HCT116 (cell line): Measurements from ENCODE around the gene SFTPB.

ENCODE experiments used
- EZH2 ChIP-seq: fragments of 200-600 bp; sonication (generic); IDR thresholded peaks from 2 replicates; pipeline ENCODE4 v1.6.1; 2017; ENCODE audit warnings: antibody characterized with exemption, mixed run types
- MAX ChIP-seq: IDR thresholded peaks from 2 replicates; pipeline ENCODE4 v1.6.1; 2012
- RAD21 ChIP-seq: IDR thresholded peaks from 2 replicates; pipeline ENCODE4 v1.6.1; 2012; ENCODE audit warnings: low read depth, mild to moderate bottlenecking
- REST ChIP-seq: IDR thresholded peaks from 2 replicates; pipeline ENCODE4 v1.6.1; 2012; ENCODE audit warnings: low read depth

GRCh38 chr2:85675866-85676548 is 8.0 kb upstream of the SFTPB start:
- TF ChIP-seq REST, result no peak
- TF ChIP-seq RAD21, result no peak
- TF ChIP-seq MAX, result no peak
- TF ChIP-seq EZH2, result no peak
